ENCODE data around the gene SMPD3. TPM values are rescaled to one million over a fixed set of nuclear protein-coding genes. Genes with fewer than 3 reads are reported as not detected.
A peak's percentile ranks its signal among the peaks of the same experiment; 100 is the strongest.

The SMPD3 gene
- polyA plus RNA-seq, 2 of the 4 experiments (the other 2 are of a cell fraction) = 0.04 to 0.13 TPM

- POLR2A ChIA-PET = no interaction called here
- no peak for TF ChIP-seq HMGXB4 (CRISPR knock-in tag; IDR thresholded peaks at IDR 0.05; ENCODE audit: borderline replicate concordance)
- no peak for TF ChIP-seq KDM5A (IDR thresholded peaks at IDR 0.05)
- no peak for TF ChIP-seq HOXA7 (CRISPR knock-in tag; IDR thresholded peaks at IDR 0.05)
- no peak for TF ChIP-seq RCOR1 (IDR thresholded peaks at IDR 0.05; ENCODE audit: low read depth, low read length)
- TF ChIP-seq SMC3 (IDR thresholded peaks at IDR 0.05) = no peak
- no peak overlapping the region for H3K4me3 ChIP-seq
- peaks cover 11% of the 10 kb centered on the region; the same call in 1 of the 3 replicates for H3K4me1 ChIP-seq
- no peak for DNase-seq (ENCODE audit: low read depth in 1 of 2, low spot score in 1 of 2)
- H3K4me2 ChIP-seq = no peak overlapping the region; the same call in 2 of the 3 replicates
- WGBS (ENCODE audit: missing lambda C conversion rate) = 78% methylated on average over 14 of the region's 14 CpGs
- CTCF ChIA-PET = interaction anchor here (1.0 to 2.0 kb wide), 2 partner anchors 30 to 55 kb away, joined by 4 to 10 read pairs; no protein-coding TSS in a partner anchor
- ATAC-seq = no peak
- peaks cover 10% of the 10 kb centered on the region; the same call in 2 of the 3 replicates for H3K9me3 ChIP-seq
- peak overlapping the region in 1 of 2 experiments; percentile 6; a peak in 1 of 6 replicates for H3K27ac ChIP-seq
- FAIRE-seq = no peak
Observed at GRCh38 chr16:68491576-68491950, 43.3 kb upstream of the SMPD3 start.

- TF ChIP-seq MAZ (IDR thresholded peaks at IDR 0.05; ENCODE audit: borderline replicate concordance, low read depth, low read length) (no peak), USF2 (IDR thresholded peaks at IDR 0.05) (peak; percentile 82), POLR2A (IDR thresholded peaks at IDR 0.05; ENCODE audit: low read length) (no peak), FOSL2 (IDR thresholded peaks at IDR 0.05) (0 out of 2 replicates have a peak, but pooled peaks have one; percentile 16), FOSL2 (CRISPR knock-in tag; IDR thresholded peaks at IDR 0.05) (0 out of 2 replicates have a peak, but pooled peaks have one; percentile 19)
- peak; percentile 77 to 83 for ATAC-seq
- Histone ChIP-seq H3K27ac (peak overlapping the region in 1 of 2 experiments; percentile 6; a peak in 1 of 6 replicates), H3K4me2 (peak overlapping the region; percentile 15; the same call in 1 of the 3 replicates), H3K4me3 (no peak overlapping the region), H3K9me3 (peaks cover 10% of the 10 kb centered on the region; the same call in 2 of the 3 replicates), H3K4me1 (peaks cover 11% of the 10 kb centered on the region; the same call in 1 of the 3 replicates)
- 41% methylated on average over 12 of the region's 13 CpGs for WGBS (ENCODE audit: missing lambda C conversion rate)
- ChIA-PET POLR2A (no interaction called here), CTCF (interaction anchor here (1.0 to 2.0 kb wide), 3 partner anchors 30 to 94 kb away, joined by 4 to 10 read pairs (median 4); no protein-coding TSS in a partner anchor)
- FAIRE-seq = no peak
- DNase-seq (ENCODE audit: low read depth in 1 of 2, low spot score in 1 of 2) = peak; percentile 27 to 62
Observed at GRCh38 chr16:68490829-68491575, 42.7 kb upstream of the SMPD3 start.

- no peak for DNase-seq (ENCODE audit: low read depth in 1 of 2, low spot score in 1 of 2)
- TF ChIP-seq ELK1 (IDR thresholded peaks at IDR 0.05; ENCODE audit: low read depth, low read length) (no peak), EP300 (IDR thresholded peaks at IDR 0.05) (no peak), NFE2L2 (conservative IDR thresholded peaks at IDR 0.05; ENCODE audit: low read length) (no peak), PHF8 (IDR thresholded peaks at IDR 0.05; ENCODE audit: borderline replicate concordance, low read depth) (no peak), CHD4 (IDR thresholded peaks at IDR 0.05; ENCODE audit: borderline replicate concordance) (no peak), USF2 (IDR thresholded peaks at IDR 0.05) (no peak), RCOR1 (IDR thresholded peaks at IDR 0.05; ENCODE audit: low read depth, low read length) (no peak), EHF (CRISPR knock-in tag; IDR thresholded peaks at IDR 0.05) (no peak), ZSCAN20 (CRISPR knock-in tag; IDR thresholded peaks at IDR 0.05) (no peak), EHMT2 (IDR thresholded peaks at IDR 0.05; ENCODE audit: low read depth) (no peak), HES2 (IDR thresholded peaks at IDR 0.05) (no peak), MAZ (IDR thresholded peaks at IDR 0.05; ENCODE audit: borderline replicate concordance, low read depth, low read length) (no peak)
- POLR2A ChIA-PET = no interaction called here
- FAIRE-seq = no peak
- CTCF ChIA-PET = interaction anchor here (0.7 to 2.0 kb wide), 4 partner anchors 31 to 178 kb away, joined by 3 to 10 read pairs (median 4); no protein-coding TSS in a partner anchor
- H3K9me3 ChIP-seq = peaks cover 10% of the 10 kb centered on the region; the same call in 2 of the 3 replicates
- no peak overlapping the region for H3K4me2 ChIP-seq
- 52% methylated on average over 1 of the region's 1 CpG for WGBS (ENCODE audit: missing lambda C conversion rate)
- ATAC-seq = no peak
- H3K4me1 ChIP-seq = peaks cover 11% of the 10 kb centered on the region; the same call in 1 of the 3 replicates
- H3K27ac ChIP-seq = no peak overlapping the region
- no peak overlapping the region for H3K4me3 ChIP-seq
Observed at GRCh38 chr16:68490358-68490757, 42.0 kb upstream of the SMPD3 start.
